ENCODE results near the gene KCNG4.

- TF ChIP-seq CTCF (IDR thresholded peaks at IDR 0.05) (no peak), POLR2A (IDR thresholded peaks at IDR 0.05) (no peak)
These were observed 15.3 kb downstream of the KCNG4 start for GRCh38 chr16:84224554-84224953.
